ENCODE measurements around the gene INPP4B.

INPP4B gene

GRCh38 chr4:142129473-142129872, 716.6 kb downstream of the INPP4B start:
- no peak for DNase-seq (ENCODE audit: low spot score)

- no peak for DNase-seq (ENCODE audit: low spot score)
Measured at GRCh38 chr4:142128529-142128928, 717.6 kb downstream of the INPP4B start.

GRCh38 chr4:142126890-142127497, 719.1 kb downstream of the INPP4B start:
- DNase-seq (ENCODE audit: low spot score) = peak; percentile 68

- DNase-seq (ENCODE audit: low spot score) = no peak
Measured at GRCh38 chr4:142124874-142125273, 721.2 kb downstream of the INPP4B start.

- no peak for DNase-seq (ENCODE audit: low spot score)
Measured at GRCh38 chr4:142121448-142122350, 724.4 kb downstream of the INPP4B start.

- DNase-seq (ENCODE audit: low spot score) = no peak
Measured at GRCh38 chr4:142120921-142121320, 725.2 kb downstream of the INPP4B start.

- DNase-seq (ENCODE audit: low spot score) = no peak
Measured at GRCh38 chr4:142112451-142112850, 733.6 kb downstream of the INPP4B start.

- no peak for DNase-seq (ENCODE audit: low spot score)
Measured at GRCh38 chr4:142110136-142110535, 736.0 kb downstream of the INPP4B start.

- DNase-seq (ENCODE audit: low spot score) = no peak
Measured at GRCh38 chr4:142104041-142104440, 742.1 kb downstream of the INPP4B start.

- no peak for DNase-seq (ENCODE audit: low spot score)
Measured at GRCh38 chr4:142101401-142101800, 744.7 kb downstream of the INPP4B start.

GRCh38 chr4:142100941-142101340, 745.2 kb downstream of the INPP4B start:
- DNase-seq (ENCODE audit: low spot score) = no peak

- no peak for DNase-seq (ENCODE audit: low spot score)
Measured at GRCh38 chr4:142098900-142099545, 747.1 kb downstream of the INPP4B start.

- DNase-seq (ENCODE audit: low spot score) = no peak
Measured at GRCh38 chr4:142098380-142098779, 747.7 kb downstream of the INPP4B start.

GRCh38 chr4:142097015-142097414, 749.1 kb downstream of the INPP4B start:
- no peak for DNase-seq (ENCODE audit: low spot score)

GRCh38 chr4:142095886-142096605, 750.1 kb downstream of the INPP4B start:
- peak; percentile 65 for DNase-seq (ENCODE audit: low spot score)

GRCh38 chr4:142092941-142093340, 753.2 kb downstream of the INPP4B start:
- no peak for DNase-seq (ENCODE audit: low spot score)

- no peak for DNase-seq (ENCODE audit: low spot score)
Measured at GRCh38 chr4:142091691-142092182, 754.4 kb downstream of the INPP4B start.

GRCh38 chr4:142091085-142091513, 755.0 kb downstream of the INPP4B start:
- DNase-seq (ENCODE audit: low spot score) = no peak

GRCh38 chr4:142088906-142089305, 757.2 kb downstream of the INPP4B start:
- no peak for DNase-seq (ENCODE audit: low spot score)

- DNase-seq (ENCODE audit: low spot score) = no peak
Measured at GRCh38 chr4:142085513-142086292, 760.4 kb downstream of the INPP4B start.

GRCh38 chr4:142083264-142083663, 762.8 kb downstream of the INPP4B start:
- no peak for DNase-seq (ENCODE audit: low spot score)

Measured in LoVo (cell line).